Activated naive CD4-positive, alpha-beta T cell treated with anti-CD3 and anti-CD28 coated beads for 36 hours (primary cell): Measurements from ENCODE around the gene CDK5RAP3. TPM values are rescaled to one million over a fixed set of nuclear protein-coding genes. Genes with fewer than 3 reads are reported as not detected.

Experiments
- CTCF ChIA-PET: fragments of 350-600 bp; sonication (Branson Sonifier 250); formaldehyde crosslinking; loops from one replicate; lab custom pipeline; 2021; ENCODE audit warnings: antibody characterized with exemption; lab: Charles Lee
- DNase-seq: peaks from one replicate; pipeline ENCODE4 v3.0.0-alpha.2; 2020
- H3K27ac Mint-ChIP-seq: one replicate; pipeline ENCODE4 v1.8.0; 2021; ENCODE audit warnings: mild to moderate bottlenecking, mixed read lengths
- H3K27me3 Mint-ChIP-seq: one replicate; pipeline ENCODE4 v1.8.0; 2021; ENCODE audit warnings: low read depth, mixed read lengths
- H3K36me3 Mint-ChIP-seq: one replicate; pipeline ENCODE4 v1.8.0; 2021; ENCODE audit warnings: low read depth, mixed read lengths
- H3K4me1 Mint-ChIP-seq: one replicate; pipeline ENCODE4 v1.8.0; 2021; ENCODE audit warnings: low read depth, mixed read lengths
- H3K4me3 Mint-ChIP-seq: one replicate; pipeline ENCODE4 v1.8.0; 2021; ENCODE audit warnings: mild to moderate bottlenecking, moderate library complexity, mixed read lengths
- H3K9me3 Mint-ChIP-seq: one replicate; pipeline ENCODE4 v1.8.0; 2021; ENCODE audit warnings: mixed read lengths
- intact Hi-C: fragments of 100-400 bp; cut with micrococcal nuclease; formaldehyde crosslinking; loops from one replicate; pipeline ENCODE4 v1.15.1; 2023
- total RNA-seq, 2 experiments: library from RNA; stranded (reverse); gene quantifications; one replicate each; pipeline ENCODE4 v1.2.3, GENCODE V29; 2021

CDK5RAP3 gene
- total RNA-seq, 2 experiments from 2014 or later = 174 to 175 TPM

GRCh38 chr17:47966079-47966519 is 4.8 kb upstream of the CDK5RAP3 start:
- no peaks in the 10 kb centered on the region for H3K9me3 Mint-ChIP-seq
- no peak overlapping the region for H3K27ac Mint-ChIP-seq
- CTCF ChIA-PET = interaction anchor here (1.0 to 1.6 kb wide), 3 partner anchors 10 to 13 kb away, joined by 3 read pairs; no protein-coding TSS in a partner anchor
- intact Hi-C loops = no loop called here
- H3K4me3 Mint-ChIP-seq = no peak overlapping the region
- no peaks in the 10 kb centered on the region for H3K27me3 Mint-ChIP-seq
- no peak for DNase-seq
- H3K36me3 Mint-ChIP-seq = peaks cover 1% of the 10 kb centered on the region
- H3K4me1 Mint-ChIP-seq = peaks cover 9% of the 10 kb centered on the region

DNA sequence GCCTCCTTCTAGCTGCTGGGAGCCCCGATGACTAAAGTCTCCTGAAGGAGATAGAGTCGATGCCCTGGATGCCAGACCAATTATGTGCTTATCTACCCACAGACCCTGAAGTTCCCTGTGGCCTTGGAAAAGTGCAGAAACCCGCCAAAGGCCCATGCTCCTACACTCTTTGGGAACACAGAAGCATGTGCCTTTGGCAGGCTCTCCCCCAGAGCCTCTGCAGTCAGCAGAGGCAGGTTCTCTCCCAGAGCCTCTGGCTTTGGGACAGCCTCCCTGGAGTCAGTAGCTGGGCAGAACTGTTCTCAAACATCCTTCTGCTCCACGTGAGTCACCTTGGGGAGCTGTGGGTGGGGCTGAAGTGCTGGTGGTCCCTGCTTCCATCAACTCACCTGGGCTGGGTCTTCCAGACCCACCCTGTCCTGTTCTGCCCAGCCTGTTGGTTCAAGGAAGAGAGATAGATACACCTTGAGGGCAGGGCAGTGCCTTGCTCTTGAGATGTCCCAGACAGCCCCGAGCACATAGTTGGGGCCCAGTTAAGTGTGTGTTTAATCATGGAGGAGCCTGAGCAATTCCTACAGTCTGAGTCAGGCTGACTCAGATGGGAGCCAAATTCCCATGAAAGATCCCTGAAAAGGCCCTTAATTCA is 3.2 kb upstream of the CDK5RAP3 start:
- no peak for DNase-seq
- Mint-ChIP-seq H3K4me1 (peaks cover 19% of the 10 kb centered on the region), H3K36me3 (peaks cover 5% of the 10 kb centered on the region), H3K4me3 (no peak overlapping the region), H3K27ac (no peak overlapping the region), H3K27me3 (no peaks in the 10 kb centered on the region), H3K9me3 (no peaks in the 10 kb centered on the region)
- CTCF ChIA-PET = interaction anchor here (1.3 to 1.6 kb wide), 2 partner anchors 12 to 17 kb away, joined by 3 to 4 read pairs; no protein-coding TSS in a partner anchor
- intact Hi-C loops = no loop called here

DNA sequence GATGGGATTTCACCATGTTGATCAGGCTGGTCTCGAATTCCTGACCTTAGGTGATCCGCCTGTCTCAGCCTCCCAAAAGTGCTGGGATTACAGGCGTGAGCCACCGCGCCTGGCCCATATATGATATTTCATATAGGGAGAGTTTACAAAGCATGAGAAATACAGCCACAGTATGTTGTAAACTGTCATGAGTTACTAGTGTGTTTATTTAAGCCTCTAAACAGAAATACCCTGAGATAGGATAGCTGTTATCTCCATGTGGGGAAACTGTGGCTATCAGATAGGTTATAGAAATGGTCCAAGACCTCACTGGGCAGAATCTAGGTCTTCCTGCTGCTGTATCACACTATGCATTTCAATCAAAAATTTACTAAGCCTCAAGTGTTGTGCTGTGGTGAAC is 2.1 kb upstream of the CDK5RAP3 start:
- intact Hi-C loops = no loop called here
- H3K4me1 Mint-ChIP-seq = peaks cover 24% of the 10 kb centered on the region
- no peak overlapping the region for H3K4me3 Mint-ChIP-seq
- peaks cover 7% of the 10 kb centered on the region for H3K36me3 Mint-ChIP-seq
- DNase-seq = no peak
- CTCF ChIA-PET = interaction anchor here (3.0 to 4.4 kb wide), 3 partner anchors 11 to 25 kb away, joined by 17 to 69 read pairs (median 57); partner anchors contain the start of gene PNPO
- H3K27ac Mint-ChIP-seq = no peak overlapping the region
- H3K27me3 Mint-ChIP-seq = no peaks in the 10 kb centered on the region
- H3K9me3 Mint-ChIP-seq = no peaks in the 10 kb centered on the region

DNA sequence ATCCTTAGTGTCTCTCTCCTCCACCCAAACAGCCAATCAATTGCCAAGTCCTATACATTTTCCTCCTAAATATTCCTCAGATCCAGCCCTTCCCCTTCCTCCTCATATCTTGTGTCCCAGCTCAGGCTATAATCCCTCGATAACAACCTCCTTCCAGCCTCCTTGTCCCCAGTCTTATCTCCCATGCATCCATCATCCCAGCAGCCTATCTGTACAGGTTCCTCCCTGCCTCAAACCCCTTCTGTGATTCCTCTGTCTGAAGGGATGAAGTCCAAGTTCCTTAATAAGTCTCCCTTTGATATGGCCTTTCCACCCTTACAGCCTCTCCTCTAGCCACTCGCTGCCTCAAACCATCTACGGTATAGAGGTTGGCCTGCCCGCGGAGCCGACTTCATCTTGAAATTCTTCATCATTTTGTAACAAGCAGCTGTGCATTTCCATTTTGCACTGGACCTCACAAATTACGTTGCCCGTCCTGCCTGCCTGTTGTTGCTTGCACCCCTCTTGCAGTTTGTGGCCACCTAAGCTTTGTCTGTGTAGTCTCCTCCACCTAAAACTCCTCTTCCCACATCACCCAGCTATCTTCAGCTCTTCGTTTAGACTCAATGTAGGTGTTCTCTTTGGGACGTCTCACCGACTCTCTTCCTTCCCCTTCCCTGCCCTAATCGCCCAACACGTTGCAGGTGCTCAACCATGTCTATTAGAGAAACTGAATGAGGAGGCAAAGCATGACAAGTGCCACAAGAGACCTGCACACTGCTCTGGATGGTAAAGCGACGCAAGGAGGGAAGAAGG is 786 bp upstream of the CDK5RAP3 start:
- Mint-ChIP-seq H3K9me3 (no peaks in the 10 kb centered on the region), H3K27ac (peak overlapping the region; percentile 13), H3K36me3 (peaks cover 14% of the 10 kb centered on the region), H3K4me1 (peaks cover 24% of the 10 kb centered on the region), H3K27me3 (no peaks in the 10 kb centered on the region), H3K4me3 (peak overlapping the region; percentile 95)
- CTCF ChIA-PET = interaction anchor here (0.6 to 4.4 kb wide), 28 partner anchors 8 to 489 kb away, joined by 3 to 69 read pairs (median 4); partner anchors contain the start of genes NFE2L1, PNPO, PRR15L and SCRN2
- intact Hi-C loops = loop anchor here (1.0 to 2.0 kb wide), 7 partner anchors 21 to 321 kb away; partner anchors contain the start of genes KPNB1, LRRC46, MRPL10 and NFE2L1
- DNase-seq = no peak

GRCh38 chr17:47973541-47973940 is 2.6 kb downstream of the CDK5RAP3 start:
- H3K36me3 Mint-ChIP-seq = peaks cover 24% of the 10 kb centered on the region
- peaks cover 24% of the 10 kb centered on the region for H3K4me1 Mint-ChIP-seq
- DNase-seq = no peak
- intact Hi-C loops = no loop called here
- no peaks in the 10 kb centered on the region for H3K9me3 Mint-ChIP-seq
- H3K27ac Mint-ChIP-seq = no peak overlapping the region
- H3K27me3 Mint-ChIP-seq = no peaks in the 10 kb centered on the region
- no peak overlapping the region for H3K4me3 Mint-ChIP-seq
- CTCF ChIA-PET = interaction anchor here (0.6 to 1.1 kb wide), 2 partner anchors 24 to 164 kb away, joined by 3 read pairs; no protein-coding TSS in a partner anchor

DNA sequence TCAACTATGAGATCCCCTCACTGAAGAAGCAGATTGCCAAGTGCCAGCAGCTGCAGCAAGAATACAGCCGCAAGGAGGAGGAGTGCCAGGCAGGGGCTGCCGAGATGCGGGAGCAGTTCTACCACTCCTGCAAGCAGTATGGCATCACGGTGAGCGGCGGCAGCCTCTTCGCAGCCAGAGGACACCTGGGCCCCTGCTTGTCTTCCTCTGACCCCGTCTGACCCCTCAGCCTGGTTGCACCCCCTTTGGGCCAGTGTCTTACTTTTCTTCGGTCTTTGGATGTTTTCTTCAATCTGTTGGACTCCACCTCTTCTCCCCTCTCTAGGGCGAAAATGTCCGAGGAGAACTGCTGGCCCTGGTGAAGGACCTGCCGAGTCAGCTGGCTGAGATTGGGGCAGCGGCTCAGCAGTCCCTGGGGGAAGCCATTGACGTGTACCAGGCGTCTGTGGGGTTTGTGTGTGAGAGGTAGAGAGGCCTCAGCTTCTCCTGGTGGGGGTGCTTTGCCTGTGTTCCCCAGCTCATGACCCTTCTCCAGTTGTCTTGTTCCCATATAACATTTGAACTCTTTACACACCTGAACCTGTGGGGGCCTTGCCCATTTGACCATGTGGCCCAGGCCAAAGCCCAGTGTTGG is 4.4 kb downstream of the CDK5RAP3 start:
- CTCF ChIA-PET = interaction anchor here (1.0 kb wide), 1 partner anchor 25 kb away, joined by 3 read pairs; no protein-coding TSS in a partner anchor
- H3K36me3 Mint-ChIP-seq = peaks cover 32% of the 10 kb centered on the region
- intact Hi-C loops = no loop called here
- H3K27ac Mint-ChIP-seq = no peak overlapping the region
- peaks cover 17% of the 10 kb centered on the region for H3K4me1 Mint-ChIP-seq
- no peaks in the 10 kb centered on the region for H3K27me3 Mint-ChIP-seq
- DNase-seq = no peak
- H3K9me3 Mint-ChIP-seq = no peaks in the 10 kb centered on the region
- H3K4me3 Mint-ChIP-seq = no peak overlapping the region

GRCh38 chr17:47975823-47976205 is 4.9 kb downstream of the CDK5RAP3 start:
- peaks cover 36% of the 10 kb centered on the region for H3K36me3 Mint-ChIP-seq
- H3K4me1 Mint-ChIP-seq = peaks cover 15% of the 10 kb centered on the region
- intact Hi-C loops = no loop called here
- no peak for DNase-seq
- H3K4me3 Mint-ChIP-seq = no peak overlapping the region
- H3K9me3 Mint-ChIP-seq = no peaks in the 10 kb centered on the region
- no peaks in the 10 kb centered on the region for H3K27me3 Mint-ChIP-seq
- H3K27ac Mint-ChIP-seq = no peak overlapping the region
- CTCF ChIA-PET = interaction anchor here (0.9 to 1.4 kb wide), 3 partner anchors 25 to 43 kb away, joined by 3 to 5 read pairs (median 3); no protein-coding TSS in a partner anchor

GRCh38 chr17:47978324-47978723 is 7.4 kb downstream of the CDK5RAP3 start:
- Mint-ChIP-seq H3K36me3 (peaks cover 33% of the 10 kb centered on the region), H3K27ac (no peak overlapping the region)

GRCh38 chr17:47980541-47980940 is 9.6 kb downstream of the CDK5RAP3 start:
- H3K27ac Mint-ChIP-seq = no peak overlapping the region
- CTCF ChIA-PET = interaction anchor here (1.1 to 3.5 kb wide), 3 partner anchors 10 to 34 kb away, joined by 3 to 17 read pairs (median 4); partner anchors contain the start of gene CDK5RAP3
- no peaks in the 10 kb centered on the region for H3K9me3 Mint-ChIP-seq
- no peak overlapping the region for H3K4me3 Mint-ChIP-seq
- intact Hi-C loops = no loop called here
- H3K4me1 Mint-ChIP-seq = no peaks in the 10 kb centered on the region
- DNase-seq = no peak
- H3K27me3 Mint-ChIP-seq = no peaks in the 10 kb centered on the region
- peaks cover 27% of the 10 kb centered on the region for H3K36me3 Mint-ChIP-seq

More at GRCh38 chr17:47978324-47978723, 7.4 kb downstream of the CDK5RAP3 start:
- intact Hi-C loops = loop anchor here (1.0 kb wide), 1 partner anchor 45 kb away; no protein-coding TSS in a partner anchor
- Mint-ChIP-seq H3K4me1 (peaks cover 1% of the 10 kb centered on the region), H3K4me3 (no peak overlapping the region), H3K9me3 (no peaks in the 10 kb centered on the region), H3K27me3 (no peaks in the 10 kb centered on the region)
- CTCF ChIA-PET = interaction anchor here (0.8 to 3.5 kb wide), 14 partner anchors 8 to 47 kb away, joined by 3 to 19 read pairs (median 4); partner anchors contain the start of genes CDK5RAP3 and PRR15L
- peak; percentile 60 for DNase-seq

GRCh38 chr17:47981462-47981861 is 10.5 kb downstream of the CDK5RAP3 start:
- Mint-ChIP-seq H3K4me1 (no peaks in the 10 kb centered on the region), H3K27me3 (no peaks in the 10 kb centered on the region), H3K27ac (no peak overlapping the region), H3K9me3 (no peaks in the 10 kb centered on the region), H3K36me3 (peaks cover 25% of the 10 kb centered on the region), H3K4me3 (no peak overlapping the region)
- intact Hi-C loops = no loop called here
- CTCF ChIA-PET = interaction anchor here (1.1 to 3.5 kb wide), 2 partner anchors 11 to 35 kb away, joined by 4 to 17 read pairs; partner anchors contain the start of gene CDK5RAP3
- no peak for DNase-seq

DNA sequence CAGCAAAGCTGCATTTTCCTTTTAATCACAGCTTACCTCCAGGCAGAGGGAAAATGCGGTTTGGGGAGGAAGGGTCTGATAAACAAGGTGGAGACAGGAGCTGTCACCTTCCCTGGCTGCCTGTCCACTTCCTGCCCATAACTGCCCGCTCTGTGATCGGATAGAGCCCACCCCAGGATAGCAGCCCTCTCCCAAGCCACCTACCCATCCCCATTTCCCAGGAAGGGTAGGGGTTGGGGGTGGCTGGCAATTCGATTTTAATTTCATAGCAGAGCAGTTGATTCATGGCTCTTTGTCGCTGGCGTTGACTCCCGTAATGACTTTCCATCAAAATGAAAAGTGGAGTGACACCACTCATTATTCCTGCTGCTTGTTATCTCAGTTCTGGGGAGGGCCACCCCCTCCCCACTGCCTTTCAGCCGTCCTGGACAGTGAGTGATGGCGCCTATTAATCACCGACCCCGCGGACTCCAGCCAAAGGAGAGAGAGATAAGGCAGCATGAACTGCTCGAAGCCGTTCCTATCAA is 11.2 kb downstream of the CDK5RAP3 start:
- Mint-ChIP-seq H3K4me3 (no peak overlapping the region), H3K36me3 (peaks cover 21% of the 10 kb centered on the region), H3K4me1 (no peaks in the 10 kb centered on the region), H3K27ac (no peak overlapping the region), H3K27me3 (no peaks in the 10 kb centered on the region), H3K9me3 (no peaks in the 10 kb centered on the region)
- intact Hi-C loops = no loop called here
- no peak for DNase-seq
- CTCF ChIA-PET = interaction anchor here (1.5 kb wide), 1 partner anchor 10 kb away, joined by 4 read pairs; no protein-coding TSS in a partner anchor
